DOHH2 (cell line): ENCODE data around the gene PEX5L.

Experiments
- H3F3A ChIP-seq: fragments of 200-600 bp; sonication (generic), shearing (Covaris generic); 2 replicates; pipeline ENCODE4 v1.6.0; 2016; ENCODE audit warnings: antibody characterized with exemption, mild to moderate bottlenecking; ENCODE audit not compliant: control insufficient read depth, insufficient read depth
- H3K27ac ChIP-seq: fragments of 200-600 bp; sonication (generic); 2 replicates; pipeline ENCODE4 v1.5.1; 2014; ENCODE audit warnings: low read depth, mild to moderate bottlenecking, low read length, moderate library complexity
- H3K27me3 ChIP-seq: fragments of 200-600 bp; sonication (generic); 2 replicates; pipeline ENCODE4 v1.6.1; 2014; ENCODE audit warnings: mild to moderate bottlenecking, low read length, mixed read lengths; ENCODE audit not compliant: control insufficient read depth
- H3K36me3 ChIP-seq: fragments of 200-600 bp; sonication (generic); 2 replicates; pipeline ENCODE4 v1.6.1; 2014; ENCODE audit warnings: mild to moderate bottlenecking, low read length, moderate library complexity, mixed read lengths; ENCODE audit not compliant: control insufficient read depth
- H3K4me1 ChIP-seq: fragments of 200-600 bp; sonication (generic); 2 replicates; pipeline ENCODE4 v1.6.1; 2014; ENCODE audit warnings: mild to moderate bottlenecking, low read length, mixed read lengths; ENCODE audit not compliant: control insufficient read depth
- H3K4me2 ChIP-seq: fragments of 200-600 bp; sonication (generic); 2 replicates; pipeline ENCODE4 v1.6.0; 2014; ENCODE audit warnings: mild to moderate bottlenecking, low read length, moderate library complexity
- H3K4me3 ChIP-seq: fragments of 200-600 bp; sonication (generic); 2 replicates; pipeline ENCODE4 v1.5.1; 2014; ENCODE audit warnings: mild to moderate bottlenecking, low read length, mixed read lengths
- H3K79me2 ChIP-seq: fragments of 200-600 bp; sonication (generic); 2 replicates; pipeline ENCODE4 v1.6.1; 2014; ENCODE audit warnings: mild to moderate bottlenecking, low read length, mixed read lengths; ENCODE audit not compliant: control insufficient read depth
- H3K9me2 ChIP-seq: fragments of 200-600 bp; sonication (generic); replicated peaks from 2 replicates; pipeline ENCODE4 v1.6.1; 2014; ENCODE audit warnings: mild to moderate bottlenecking, low read length, mixed read lengths; ENCODE audit not compliant: control insufficient read depth
- H3K9me3 ChIP-seq: fragments of 200-600 bp; sonication (generic); 2 replicates; pipeline ENCODE4 v1.6.1; 2014; ENCODE audit warnings: antibody characterized with exemption, low read length, mixed read lengths; ENCODE audit not compliant: control insufficient read depth, insufficient read depth
- H4K20me1 ChIP-seq: fragments of 200-600 bp; sonication (generic); 2 replicates; pipeline ENCODE4 v1.6.0; 2014; ENCODE audit warnings: low read depth, mild to moderate bottlenecking, antibody characterized with exemption, low read length, moderate library complexity; ENCODE audit not compliant: control insufficient read depth, insufficient read depth
- CTCF ChIP-seq: fragments of 200-600 bp; sonication (generic); IDR thresholded peaks from one replicate; pipeline ENCODE4 v1.5.1; 2014; ENCODE audit warnings: antibody characterized with exemption, mild to moderate bottlenecking, low read depth, low read length; ENCODE audit not compliant: poor library complexity, severe bottlenecking
- EZH2phosphoT487 ChIP-seq: fragments of 200-600 bp; sonication (generic); IDR thresholded peaks from 2 replicates; pipeline ENCODE4 v1.6.1; 2017; ENCODE audit warnings: borderline replicate concordance, mild to moderate bottlenecking, antibody characterized with exemption, low read length, moderate library complexity, mixed read lengths

Gene PEX5L

GRCh38 chr3:179745079-179745478, 291.7 kb downstream of the PEX5L start:
- Histone ChIP-seq H3K27ac (no peak overlapping the region), H3K4me1 (no peaks in the 10 kb centered on the region), H3K4me3 (no peak overlapping the region), H3K79me2 (no peaks in the 10 kb centered on the region), H3K9me2 (no peaks in the 10 kb centered on the region), H4K20me1 (no peaks in the 10 kb centered on the region), H3K36me3 (peaks cover 46% of the 10 kb centered on the region), H3F3A (no peaks in the 10 kb centered on the region), H3K9me3 (no peaks in the 10 kb centered on the region), H3K27me3 (no peaks in the 10 kb centered on the region), H3K4me2 (no peak overlapping the region)
- TF ChIP-seq EZH2phosphoT487 (no peak), CTCF (no peak)
